PC-3 (cell line): ENCODE measurements around the gene PRXL2B. TPM values are rescaled to one million over a fixed set of nuclear protein-coding genes. Genes with fewer than 3 reads are reported as not detected.
A peak's percentile ranks its signal among the peaks of the same experiment; 100 is the strongest.
"Not testable (repeated sequence)": the region's sequence is repeated elsewhere in the genome, so short reads cannot be mapped to it uniquely, and the experiment has no call there.

Experiments
- ATAC-seq: fragments of 200-7000 bp; cut with Tn5 transposase; 2 replicates; pipeline ENCODE4 v1.9.1; 2020; ENCODE audit warnings: mild to moderate bottlenecking, moderate library complexity
- BruUV-seq: library from RNA; stranded (reverse); fragments of 400-500 nt; replicated peaks from 2 replicates; lab custom pipeline; 2021; lab: Mats Ljungman, UMichigan
- CTCF ChIA-PET: fragments of 300-600 bp; sonication (Branson Sonifier 250); formaldehyde crosslinking; loops from one replicate; lab custom pipeline; 2022; ENCODE audit warnings: antibody characterized with exemption; lab: Charles Lee
- POLR2A ChIA-PET: fragments of 300-600 bp; sonication (Branson Sonifier 250); formaldehyde crosslinking; loops from one replicate; lab custom pipeline; 2022; ENCODE audit warnings: antibody characterized with exemption; ENCODE audit not compliant: unreplicated experiment; lab: Charles Lee
- DNase-seq: peaks from one replicate; pipeline ENCODE4 v3.0.0-alpha.2; 2015
- H2AFZ ChIP-seq: fragments of 300-600 bp; sonication (generic); 2 replicates; pipeline ENCODE4 v1.6.0; 2016; ENCODE audit warnings: antibody characterized with exemption, low read length
- H3F3A ChIP-seq: fragments of 300-600 bp; sonication (generic); one replicate; pipeline ENCODE4 v1.6.0; 2017; ENCODE audit warnings: antibody characterized with exemption, low read length, control low read depth, mild to moderate bottlenecking; ENCODE audit not compliant: unreplicated experiment
- H3K27ac ChIP-seq: fragments of 300-600 bp; sonication (generic); 2 replicates; pipeline ENCODE4 v1.5.1; 2016; ENCODE audit warnings: mild to moderate bottlenecking, low read length
- H3K27me3 ChIP-seq: fragments of 300-600 bp; sonication (generic); 2 replicates; pipeline ENCODE4 v1.6.1; 2016; ENCODE audit warnings: low read length, mixed read lengths
- H3K36me3 ChIP-seq: fragments of 300-600 bp; sonication (generic); 2 replicates; pipeline ENCODE4 v1.6.1; 2016; ENCODE audit warnings: low read depth, mixed run types, low read length, mixed read lengths
- H3K4me1 ChIP-seq: fragments of 300-600 bp; sonication (generic); 2 replicates; pipeline ENCODE4 v1.5.1; 2016; ENCODE audit warnings: low read length; ENCODE audit not compliant: insufficient read depth
- H3K4me2 ChIP-seq: fragments of 300-600 bp; sonication (generic); 2 replicates; pipeline ENCODE4 v1.6.0; 2016; ENCODE audit warnings: low read length
- H3K4me3 ChIP-seq: fragments of 300-600 bp; sonication (generic); 2 replicates; pipeline ENCODE4 v1.5.1; 2016; ENCODE audit warnings: mild to moderate bottlenecking, low read length, mixed read lengths
- H3K79me2 ChIP-seq: fragments of 300-600 bp; sonication (generic); 2 replicates; pipeline ENCODE4 v1.6.1; 2017; ENCODE audit warnings: low read length, mixed read lengths
- H3K9ac ChIP-seq: fragments of 300-600 bp; sonication (generic); 2 replicates; pipeline ENCODE4 v1.6.0; 2016; ENCODE audit warnings: mild to moderate bottlenecking, low read length
- H3K9me2 ChIP-seq: fragments of 300-600 bp; sonication (generic); replicated peaks from 2 replicates; pipeline ENCODE4 v1.6.1; 2016; ENCODE audit warnings: mixed run types, low read length, mixed read lengths
- H3K9me3 ChIP-seq: fragments of 300-600 bp; sonication (generic); 2 replicates; pipeline ENCODE4 v1.6.1; 2016; ENCODE audit warnings: low read length, mixed read lengths
- H4K20me1 ChIP-seq: fragments of 300-600 bp; sonication (generic); 2 replicates; pipeline ENCODE4 v1.6.1; 2016; ENCODE audit warnings: low read length, mixed read lengths
- CTCF ChIP-seq: fragments of 300-600 bp; sonication (generic); conservative IDR thresholded peaks from 2 replicates; pipeline ENCODE4 v1.5.1; 2017; ENCODE audit warnings: antibody characterized with exemption, low read depth, mild to moderate bottlenecking, low read length
- EZH2phosphoT487 ChIP-seq: fragments of 300-600 bp; sonication (generic); IDR thresholded peaks from 2 replicates; pipeline ENCODE4 v1.6.1; 2018; ENCODE audit warnings: mild to moderate bottlenecking, antibody characterized with exemption, low read length, borderline replicate concordance
- intact Hi-C: fragments of 100-400 bp; cut with micrococcal nuclease; formaldehyde crosslinking; loops from 2 replicates; pipeline ENCODE4 v1.9.0; 2023
- total RNA-seq: library from RNA; depleted of rRNA; stranded (reverse); fragments of >200 nt; gene quantifications from 2 replicates; pipeline ENCODE4 v1.2.3, GENCODE V29; 2014

PRXL2B gene
- total RNA-seq, 1 experiment from 2014 or later = 75.0 TPM

- intact Hi-C loops = loop anchor here (5.0 kb wide), 2 partner anchors 39 to 356 kb away; partner anchors contain the start of genes FAAP20 and PRXL2B
- no peak overlapping the region for H3K9ac ChIP-seq
- H3K27ac ChIP-seq = no peak overlapping the region
- ATAC-seq (peak; percentile 41), DNase-seq (peak; percentile 92)
- H3K4me2 ChIP-seq = peak overlapping the region; percentile 90
- TF ChIP-seq EZH2phosphoT487 (no peak), CTCF (peak; percentile 98)
- CTCF ChIA-PET = interaction anchor here (1.1 to 2.3 kb wide), 3 partner anchors 23 to 133 kb away, joined by 4 to 15 read pairs (median 4); partner anchors contain the start of gene PANK4
- peak overlapping the region; percentile 69 for H3K4me3 ChIP-seq
- POLR2A ChIA-PET = interaction anchor here (0.6 kb wide), 1 partner anchor 92 kb away, joined by 7 read pairs; no protein-coding TSS in a partner anchor
- H3K9me2 ChIP-seq = no peaks in the 10 kb centered on the region
- BruUV-seq = no TSS peak
- 0 out of 2 replicates have a peak overlapping the region, but pooled peaks have one; percentile 61 for H2AFZ ChIP-seq
- no peaks in the 10 kb centered on the region for H3K79me2 ChIP-seq
- H3K4me1 ChIP-seq = peaks cover 22% of the 10 kb centered on the region
- H3K27me3 ChIP-seq = no peaks in the 10 kb centered on the region
- no peaks in the 10 kb centered on the region for H4K20me1 ChIP-seq
- no peaks in the 10 kb centered on the region for H3F3A ChIP-seq
- H3K36me3 ChIP-seq = no peaks in the 10 kb centered on the region
- H3K9me3 ChIP-seq = no peaks in the 10 kb centered on the region
Observed at GRCh38 chr1:2548068-2548589, 38.4 kb upstream of the PRXL2B start.

- H2AFZ ChIP-seq, H3K9me3 ChIP-seq, H3F3A ChIP-seq, H3K79me2 ChIP-seq, H4K20me1 ChIP-seq, H3K9me2 ChIP-seq, H3K36me3 ChIP-seq, BruUV-seq, CTCF ChIA-PET, H3K27ac ChIP-seq, POLR2A ChIA-PET, ATAC-seq, H3K4me2 ChIP-seq, H3K9ac ChIP-seq, H3K4me3 ChIP-seq, DNase-seq, H3K27me3 ChIP-seq: not testable (repeated sequence)
- intact Hi-C loops = loop anchor here (5.0 kb wide), 2 partner anchors 38 to 357 kb away; partner anchors contain the start of genes FAAP20 and PRXL2B
- peaks cover 22% of the 10 kb centered on the region for H3K4me1 ChIP-seq
Observed at GRCh38 chr1:2549367-2550029, 37.1 kb upstream of the PRXL2B start.

DNA sequence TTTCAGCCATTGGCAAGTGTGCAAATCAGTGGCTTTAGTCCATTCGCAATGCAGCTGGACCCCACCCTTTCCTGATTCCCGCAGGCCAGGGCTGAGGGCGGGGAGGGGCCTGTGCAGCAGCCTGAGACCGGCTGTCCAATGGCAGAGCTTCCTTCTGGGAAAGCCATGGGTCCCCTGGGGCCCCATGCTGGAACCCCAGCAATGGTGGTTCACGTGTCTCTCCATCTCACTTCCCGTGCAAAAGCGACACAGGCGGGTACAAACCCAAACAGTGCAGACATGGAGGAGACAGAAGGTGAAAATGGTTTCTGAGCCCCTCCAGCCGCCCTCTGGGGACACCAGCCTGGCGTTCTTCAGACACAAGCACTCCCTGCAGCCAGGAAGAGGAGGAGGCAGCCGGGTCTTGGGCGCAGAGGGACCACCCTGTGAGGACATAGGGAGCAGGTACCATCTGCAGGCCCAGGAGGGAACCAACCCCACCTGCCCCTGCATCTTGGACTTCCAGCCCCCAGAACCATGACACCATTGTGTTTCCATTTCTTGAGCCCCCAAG lies 36.2 kb upstream of the PRXL2B start:
- H2AFZ ChIP-seq, POLR2A ChIA-PET, H4K20me1 ChIP-seq, DNase-seq, CTCF ChIA-PET, H3K9me2 ChIP-seq, H3K4me2 ChIP-seq, H3K9ac ChIP-seq, ATAC-seq, intact Hi-C loops, H3K27me3 ChIP-seq, H3F3A ChIP-seq, H3K4me3 ChIP-seq, H3K27ac ChIP-seq, H3K79me2 ChIP-seq, H3K36me3 ChIP-seq, H3K9me3 ChIP-seq, BruUV-seq: not testable (repeated sequence)
- peaks cover 22% of the 10 kb centered on the region for H3K4me1 ChIP-seq

- H3F3A ChIP-seq, H2AFZ ChIP-seq, H3K9me3 ChIP-seq, H3K4me3 ChIP-seq, H3K9me2 ChIP-seq, H3K36me3 ChIP-seq, POLR2A ChIA-PET, CTCF ChIA-PET, BruUV-seq, H3K79me2 ChIP-seq, intact Hi-C loops, H3K27ac ChIP-seq, H3K27me3 ChIP-seq, H3K9ac ChIP-seq, ATAC-seq, DNase-seq, H3K4me2 ChIP-seq, H4K20me1 ChIP-seq: not testable (repeated sequence)
- peaks cover 21% of the 10 kb centered on the region for H3K4me1 ChIP-seq
Observed at GRCh38 chr1:2551544-2551943, 35.0 kb upstream of the PRXL2B start.
